Thyroid gland (tissue), 4 donors: ENCODE data around the gene STAC3.

Experiments used
- CTCF ChIP-seq, 6 experiments: fragments of 200-600 bp in 3 of 6; fragments of 450-650 bp in 3 of 6; sonication (generic) in 3 of 6; IDR thresholded peaks; one replicate each; pipeline ENCODE4 v1.5.1; 2016 to 2019; ENCODE audit warnings: antibody characterized with exemption in 6 of 6, mild to moderate bottlenecking in 2 of 6, inconsistent platforms in 1 of 6, moderate library complexity in 1 of 6
- POLR2A ChIP-seq, 2 donors: fragments of 450-650 bp; IDR thresholded peaks; one replicate each; pipeline ENCODE4 v1.6.1; 2017; ENCODE audit warnings: antibody characterized with exemption in 2 of 2, mild to moderate bottlenecking in 2 of 2, moderate library complexity in 1 of 2

- TF ChIP-seq CTCF (IDR thresholded peaks at IDR 0.05): no peak
- TF ChIP-seq POLR2A (IDR thresholded peaks at IDR 0.05): no peak
Observed at GRCh38 chr12:57237932-57238853, 12.8 kb downstream of the STAC3 start.
